ENCODE data around the gene BROX.
"Not testable (repeated sequence)": the region's sequence is repeated elsewhere in the genome, so short reads cannot be mapped to it uniquely, and the experiment has no call there.

Gene BROX, protein sequence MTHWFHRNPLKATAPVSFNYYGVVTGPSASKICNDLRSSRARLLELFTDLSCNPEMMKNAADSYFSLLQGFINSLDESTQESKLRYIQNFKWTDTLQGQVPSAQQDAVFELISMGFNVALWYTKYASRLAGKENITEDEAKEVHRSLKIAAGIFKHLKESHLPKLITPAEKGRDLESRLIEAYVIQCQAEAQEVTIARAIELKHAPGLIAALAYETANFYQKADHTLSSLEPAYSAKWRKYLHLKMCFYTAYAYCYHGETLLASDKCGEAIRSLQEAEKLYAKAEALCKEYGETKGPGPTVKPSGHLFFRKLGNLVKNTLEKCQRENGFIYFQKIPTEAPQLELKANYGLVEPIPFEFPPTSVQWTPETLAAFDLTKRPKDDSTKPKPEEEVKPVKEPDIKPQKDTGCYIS

DNA sequence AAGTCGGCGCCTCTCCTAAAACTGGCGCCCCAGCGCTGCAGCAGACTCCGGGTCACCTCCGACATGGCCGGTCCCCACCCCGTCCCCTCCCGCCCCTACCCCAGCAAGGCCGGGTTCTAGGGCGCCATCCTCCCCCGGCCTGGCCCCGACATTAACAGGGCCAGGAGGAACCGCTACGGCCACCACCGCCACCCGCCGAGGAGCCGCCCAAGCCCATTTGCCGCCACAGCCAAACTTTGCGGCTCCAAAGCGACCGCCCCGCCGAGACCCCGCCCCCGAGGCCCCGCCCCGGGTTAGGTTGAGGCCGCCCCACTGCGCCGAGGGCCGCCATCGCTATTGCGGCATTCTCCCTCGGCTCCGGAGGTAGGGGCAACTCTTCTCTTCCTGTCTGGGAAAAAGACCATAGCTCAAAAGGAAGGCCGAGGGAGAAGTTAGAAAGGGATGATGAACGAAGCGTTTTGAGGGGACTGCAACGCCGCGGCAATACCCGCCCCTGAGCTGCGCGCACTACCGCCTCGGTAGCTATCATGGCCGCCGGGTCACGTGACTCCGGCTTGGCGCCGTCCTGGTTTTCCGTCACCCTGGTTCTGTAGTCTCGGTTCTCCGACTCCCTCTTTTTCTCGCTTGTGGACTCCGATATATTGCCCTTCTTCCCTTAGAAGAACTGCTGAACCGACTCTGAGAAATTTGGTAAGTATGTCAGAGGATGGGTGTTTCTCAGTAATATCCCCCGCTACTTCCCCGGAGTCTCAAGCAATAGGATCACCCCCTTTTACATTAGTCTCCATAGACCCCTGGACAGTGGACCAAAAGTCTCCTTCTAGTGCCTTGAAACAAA lies at the start of gene BROX, which contains the start of gene AIDA:
BROX (plus strand) TSS at position 312 of the 838 bp plus-strand sequence. CDS start 3,136 bp downstream, outside the sequence.
AIDA (minus strand) TSS at position 239 of the 838 bp plus-strand sequence; CDS start at position 65, 174 bp downstream.
- DNase-seq (ENCODE audit: low read depth): peak; percentile 94

DNA sequence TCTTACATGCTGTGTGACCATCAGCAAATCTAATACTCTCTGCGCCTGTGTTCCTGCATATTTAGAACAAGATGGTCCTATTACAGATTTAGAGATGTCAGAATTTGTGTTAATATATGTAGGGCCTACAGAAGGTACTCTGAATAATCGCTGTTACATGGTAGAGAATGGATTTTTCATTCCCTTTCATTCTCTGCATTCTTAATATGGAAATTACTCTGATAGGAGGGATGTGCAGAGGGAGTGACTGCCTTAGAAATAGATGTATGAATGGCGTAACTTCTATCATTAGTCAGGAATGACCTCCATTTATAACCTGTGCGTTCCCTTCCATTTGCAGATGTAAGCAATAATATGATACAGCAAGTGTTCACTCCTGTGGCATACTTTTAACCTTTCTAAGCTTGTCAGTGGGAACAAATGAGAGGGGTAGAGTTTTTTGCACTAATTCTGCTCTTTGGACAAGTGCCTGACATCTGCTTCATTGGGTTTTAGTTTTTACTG lies 48.9 kb upstream of the BROX start:
- DNase-seq (ENCODE audit: low read depth): no peak

DNA sequence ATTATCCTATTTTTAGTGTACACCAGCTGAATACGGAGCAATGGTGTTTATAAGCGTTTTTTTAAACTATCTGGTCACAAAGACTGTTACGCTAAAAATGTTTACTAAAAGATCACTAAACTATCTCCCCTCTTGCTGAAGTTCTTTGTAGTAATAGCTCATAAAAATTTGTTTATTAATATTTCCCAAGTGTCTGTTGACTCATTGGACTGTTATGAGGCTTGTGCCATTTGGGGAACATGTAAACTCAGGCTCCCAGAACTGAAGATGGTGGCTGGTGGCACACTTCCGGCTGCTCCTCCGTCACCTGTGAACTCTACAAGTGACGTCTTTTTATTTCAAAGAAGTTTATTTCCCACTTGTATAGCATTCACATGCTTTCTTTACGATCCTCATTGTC lies 46.4 kb upstream of the BROX start:
- DNase-seq (ENCODE audit: low read depth): no peak

DNA sequence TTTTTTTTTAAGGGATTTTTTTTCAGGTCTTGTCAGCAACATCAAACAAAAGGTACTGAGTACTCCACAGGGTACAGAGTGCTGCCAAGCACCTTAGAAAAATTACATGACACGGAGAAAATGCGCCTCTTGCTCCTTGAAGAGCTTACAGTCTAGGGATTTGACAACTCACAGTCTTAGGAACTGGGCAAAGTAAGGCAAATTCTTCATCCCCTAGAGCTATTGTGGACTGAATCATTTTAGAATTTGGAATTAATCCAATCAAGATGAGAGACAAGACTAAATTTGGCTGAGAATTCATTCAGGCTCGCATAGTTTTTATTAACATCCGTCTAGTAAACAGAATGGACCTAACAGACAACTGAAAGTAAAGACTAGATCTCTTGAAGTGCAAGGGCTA lies 44.2 kb upstream of the BROX start:
- DNase-seq (ENCODE audit: low read depth): not testable (repeated sequence)

DNA sequence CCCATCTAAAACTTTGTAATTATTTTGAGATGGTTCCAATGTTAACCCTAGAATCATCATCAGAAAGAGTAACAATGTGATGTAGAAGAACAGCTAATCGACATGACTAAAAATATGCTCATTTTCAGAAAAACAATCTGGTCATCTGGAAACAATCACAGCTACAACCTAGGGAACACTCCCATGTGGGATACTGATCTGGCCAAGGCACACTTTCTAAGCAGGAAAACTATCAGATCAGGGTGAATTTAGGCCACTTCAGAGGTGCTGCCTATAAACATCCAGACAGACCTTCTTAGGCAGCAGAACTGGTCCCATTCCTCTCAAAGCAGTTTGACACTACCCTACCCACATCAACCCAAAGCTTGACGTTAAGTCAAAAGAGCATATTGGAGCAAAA lies 43.3 kb upstream of the BROX start:
- not testable (repeated sequence) for DNase-seq (ENCODE audit: low read depth)

DNA sequence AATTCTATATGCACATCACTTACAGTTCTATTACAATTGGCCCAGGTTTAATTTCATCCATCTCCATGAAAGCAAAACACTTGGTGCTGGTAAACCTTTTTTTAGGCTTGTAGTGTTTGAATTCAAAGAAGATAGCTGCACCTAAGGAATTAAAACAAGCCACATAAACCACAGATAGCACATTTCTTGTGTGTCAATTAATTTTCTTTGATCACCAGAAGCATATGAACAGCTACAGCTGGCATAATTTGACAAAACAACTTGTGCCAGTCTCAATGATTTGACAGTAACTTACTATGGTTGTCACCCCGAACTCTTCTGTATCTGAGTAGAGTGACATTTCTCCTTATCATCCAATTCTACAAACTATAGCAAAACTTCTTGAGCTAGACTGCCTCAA lies 42.3 kb upstream of the BROX start:
- no peak for DNase-seq (ENCODE audit: low read depth)

DNA sequence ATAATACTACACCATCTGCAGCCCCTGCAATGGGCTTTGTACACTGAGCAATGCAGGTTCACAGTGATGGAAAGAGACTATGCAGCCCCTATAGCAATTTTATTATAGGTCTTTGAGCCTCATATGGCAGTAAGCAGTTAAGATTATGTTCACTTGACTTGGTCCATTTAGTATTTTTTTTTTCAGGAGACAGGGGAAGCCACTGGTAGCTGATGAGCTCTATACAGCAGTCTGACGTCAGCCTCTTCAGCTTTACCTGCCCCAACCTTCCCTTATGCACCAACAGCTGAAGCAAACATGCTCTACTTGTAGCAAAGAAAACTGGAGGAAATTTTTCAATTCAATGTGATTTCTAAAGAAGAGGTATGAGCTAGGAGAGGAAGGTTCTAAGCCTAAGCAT lies 32.3 kb upstream of the BROX start:
- no peak for DNase-seq (ENCODE audit: low read depth)

DNA sequence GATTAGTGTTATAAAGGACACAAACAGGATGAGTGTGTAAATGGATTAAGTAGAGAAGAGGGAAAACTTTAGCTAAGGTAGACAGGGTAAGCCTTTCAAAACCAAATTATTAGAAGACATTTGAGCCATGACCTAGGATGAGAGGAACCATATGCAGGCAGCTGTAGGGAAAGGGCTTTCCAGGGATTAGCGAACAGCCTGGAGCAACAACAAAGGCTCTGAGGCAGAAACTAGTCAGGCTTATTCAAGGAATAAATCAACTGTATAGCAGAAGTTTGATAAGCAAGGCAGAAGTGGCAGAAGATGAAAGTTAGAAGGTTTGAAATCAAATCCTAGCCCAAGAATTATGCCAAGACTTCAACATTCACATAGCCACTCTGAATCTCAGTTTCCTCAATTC lies 21.3 kb upstream of the BROX start:
- DNase-seq (ENCODE audit: low read depth): no peak

DNA sequence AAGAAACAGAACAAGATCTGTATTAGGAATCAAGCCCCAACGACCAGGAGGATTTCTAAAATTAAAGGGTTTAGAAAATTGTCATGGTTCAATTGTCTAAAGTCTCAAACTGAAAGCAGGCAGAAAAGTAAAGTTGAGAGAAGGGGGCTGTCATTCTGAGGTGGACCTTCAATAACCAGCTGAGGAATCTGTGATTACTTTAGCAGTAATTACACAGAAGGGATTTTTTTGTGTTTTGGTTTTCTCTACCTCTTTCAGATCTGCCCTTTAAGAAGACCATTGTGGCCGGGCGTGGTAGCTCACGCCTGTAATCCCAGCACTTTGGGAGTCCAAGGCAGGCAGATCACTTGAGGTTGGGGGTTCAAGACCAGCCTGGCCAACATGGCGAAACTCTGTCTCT lies 17.4 kb upstream of the BROX start:
- no peak for DNase-seq (ENCODE audit: low read depth)

DNA sequence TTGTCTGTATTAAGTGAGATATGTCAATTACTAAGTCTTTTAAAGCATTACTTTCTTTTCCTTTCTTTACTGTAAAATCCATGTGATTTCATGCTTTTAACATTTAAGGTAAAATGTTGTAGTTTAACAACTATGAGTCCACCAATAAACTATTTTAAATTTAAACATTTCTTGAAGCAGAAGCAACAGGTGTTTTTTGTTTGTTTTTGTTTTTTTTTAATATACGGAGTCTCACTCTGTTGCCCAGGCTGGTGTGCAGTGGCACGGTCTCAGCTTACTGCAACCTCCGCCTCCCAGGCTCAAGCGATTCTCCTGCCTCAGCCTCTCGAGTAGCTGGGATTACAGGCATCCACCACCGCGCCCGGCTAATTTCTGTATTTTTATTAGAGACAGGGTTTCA lies 15.6 kb upstream of the BROX start:
- DNase-seq (ENCODE audit: low read depth): no peak

DNA sequence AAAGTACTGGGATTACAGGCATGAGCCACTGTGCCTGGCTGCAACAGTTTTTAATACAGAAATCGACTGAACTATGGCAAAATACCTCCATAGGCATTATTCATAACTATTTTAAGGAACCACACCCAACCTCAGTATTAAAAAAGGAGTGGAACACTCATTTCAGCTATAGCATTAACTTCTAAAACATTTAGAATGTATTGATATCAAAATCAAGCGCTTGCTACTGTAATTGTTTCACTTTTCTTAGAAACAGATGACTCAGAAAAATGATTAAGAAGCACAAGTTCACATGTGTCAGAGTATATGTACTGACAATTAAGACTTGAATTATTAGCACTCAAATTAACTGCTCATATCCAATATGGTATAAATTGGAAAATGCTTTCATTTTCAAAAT lies 15.2 kb upstream of the BROX start:
- DNase-seq (ENCODE audit: low read depth): no peak

DNA sequence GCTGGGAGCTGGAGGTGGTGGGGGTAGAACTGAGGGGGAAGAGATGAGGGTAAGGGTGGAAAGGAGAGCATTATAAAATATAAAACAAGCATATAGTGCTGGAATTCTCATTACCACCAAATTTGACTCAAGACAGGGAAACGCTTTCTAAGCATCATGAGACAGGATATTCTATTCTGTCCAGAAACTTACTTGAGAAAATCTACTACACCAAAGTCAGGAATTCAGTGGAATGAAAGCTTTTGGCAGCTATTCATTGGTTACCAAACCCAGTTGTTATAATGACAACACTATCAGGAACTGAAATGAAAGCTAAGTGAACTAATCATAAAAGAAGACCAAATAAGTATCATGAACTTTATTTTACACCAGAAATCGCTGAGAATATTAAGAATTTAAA lies 14.5 kb upstream of the BROX start:
- no peak for DNase-seq (ENCODE audit: low read depth)

DNA sequence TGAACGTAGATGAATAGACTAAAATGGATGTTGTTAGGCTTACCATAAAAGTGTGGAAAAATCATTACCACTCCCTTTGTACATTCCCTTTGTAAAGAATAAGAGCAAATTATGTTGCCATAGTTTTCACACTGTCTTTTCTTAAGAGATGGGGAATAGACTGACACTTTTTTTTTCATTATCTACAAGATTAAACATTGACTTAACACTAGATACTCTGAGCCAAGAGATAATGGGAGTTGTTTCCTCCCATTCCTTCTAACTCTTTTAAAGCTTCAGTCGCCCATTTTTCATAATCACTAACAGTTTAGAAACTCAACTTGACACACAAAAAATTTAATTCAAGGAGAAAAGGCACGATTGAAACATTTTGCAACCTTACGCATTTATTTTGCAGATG lies 10.2 kb upstream of the BROX start:
- no peak for DNase-seq (ENCODE audit: low read depth)

DNA sequence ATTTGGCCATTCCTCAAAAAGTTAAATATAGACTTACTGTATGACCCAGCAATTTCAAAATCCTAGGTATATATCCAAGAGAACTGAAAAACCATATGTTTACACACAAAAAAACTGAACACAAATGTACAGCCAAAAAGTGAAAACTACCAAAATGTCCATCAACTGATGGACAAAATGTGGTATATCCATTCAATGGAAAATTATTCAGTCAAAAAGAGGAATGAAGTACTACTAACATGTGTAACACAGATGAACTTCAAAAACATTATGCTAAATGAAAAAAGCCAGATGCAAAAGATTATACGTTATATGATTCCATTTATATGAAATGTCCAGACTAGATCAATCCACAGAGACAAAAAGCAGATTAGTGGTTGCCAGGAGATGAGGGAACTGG lies 8.1 kb upstream of the BROX start:
- DNase-seq (ENCODE audit: low read depth): no peak

DNA sequence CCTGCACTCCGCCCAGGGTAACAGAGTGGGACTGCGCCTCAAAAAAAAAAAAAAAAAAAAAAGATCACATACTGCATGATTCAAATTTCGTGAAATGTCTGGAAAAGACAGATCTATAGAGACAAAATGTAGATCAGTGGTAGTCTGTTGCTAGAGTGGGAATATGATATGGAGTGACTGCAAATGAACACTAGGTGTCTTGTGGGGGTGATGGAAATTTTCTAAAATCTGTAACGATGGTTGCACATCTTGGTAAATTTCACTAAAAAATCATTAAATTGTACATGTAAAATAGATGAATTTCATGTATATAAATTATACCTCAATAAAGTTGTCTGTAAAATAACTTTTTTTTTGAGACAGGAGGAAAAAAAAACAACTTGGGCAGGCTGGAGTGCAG lies 5.5 kb upstream of the BROX start:
- DNase-seq (ENCODE audit: low read depth): no peak

DNA sequence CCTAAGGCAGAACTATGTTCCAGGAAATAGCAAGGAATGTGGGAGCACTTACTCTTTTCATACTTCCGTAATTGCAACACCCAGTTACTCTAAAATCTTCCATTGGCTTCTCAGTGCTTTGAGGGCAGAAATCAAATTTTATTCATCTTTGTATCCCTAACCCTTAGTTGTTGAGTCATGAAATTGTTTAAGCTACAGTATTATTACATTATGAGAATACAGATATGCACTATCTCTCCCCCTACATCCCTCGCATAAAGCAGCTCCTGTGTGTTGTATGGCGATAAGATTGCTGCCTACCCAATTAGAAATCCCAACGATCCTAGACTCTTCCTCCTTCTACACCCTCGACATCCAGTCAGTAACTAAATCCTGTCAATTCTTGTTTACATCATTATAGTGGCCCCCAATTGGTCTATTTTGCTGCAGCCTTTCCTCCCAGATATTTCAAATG lies 2.6 kb upstream of the BROX start:
- no peak for DNase-seq (ENCODE audit: low read depth)

DNA sequence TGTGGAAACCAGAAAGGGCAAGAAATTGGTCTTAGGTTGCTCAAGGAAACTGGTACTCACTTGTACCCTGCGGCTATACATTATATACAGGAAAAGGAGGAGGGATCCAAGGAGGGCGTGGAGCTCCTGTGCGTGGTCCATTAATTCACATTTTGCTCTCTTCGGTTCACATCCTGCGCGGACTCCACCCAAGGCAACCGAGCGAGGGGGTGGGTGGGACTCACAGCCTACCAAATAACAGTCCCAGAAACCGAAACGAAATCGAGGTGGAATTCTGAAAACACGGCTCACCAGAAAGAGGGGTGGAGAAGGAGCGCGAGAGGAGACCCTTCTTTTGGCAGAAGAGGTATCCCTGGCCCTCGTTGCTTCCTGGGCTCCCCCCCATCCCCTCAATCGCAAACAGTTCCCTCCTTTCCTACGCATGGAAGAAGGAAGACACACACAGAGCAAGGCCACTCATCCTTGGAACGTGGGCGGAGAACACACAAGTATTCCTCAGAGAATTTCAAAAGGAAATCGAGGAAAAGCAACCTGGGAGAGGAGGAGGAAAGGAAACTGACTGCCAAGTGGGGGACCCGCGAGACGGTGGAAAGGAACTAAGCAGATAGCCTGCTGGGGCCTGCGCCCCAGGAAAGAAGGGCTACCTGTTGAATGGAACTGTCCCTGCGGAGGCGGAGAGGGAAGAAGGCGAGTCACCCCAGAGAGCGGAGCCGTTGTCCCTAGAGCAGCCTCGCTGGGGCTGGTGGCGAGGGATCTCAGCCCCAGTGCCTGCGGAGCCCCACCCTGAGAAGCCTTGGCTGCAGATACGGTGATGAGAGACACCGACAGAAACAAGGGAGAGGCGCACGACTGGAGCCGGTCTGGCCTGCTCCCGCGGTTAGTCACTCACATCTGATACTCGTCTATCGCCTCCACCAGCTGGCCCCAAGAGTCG lies 778 bp upstream of the BROX start:
- DNase-seq (ENCODE audit: low read depth): peak; percentile 46

DNA sequence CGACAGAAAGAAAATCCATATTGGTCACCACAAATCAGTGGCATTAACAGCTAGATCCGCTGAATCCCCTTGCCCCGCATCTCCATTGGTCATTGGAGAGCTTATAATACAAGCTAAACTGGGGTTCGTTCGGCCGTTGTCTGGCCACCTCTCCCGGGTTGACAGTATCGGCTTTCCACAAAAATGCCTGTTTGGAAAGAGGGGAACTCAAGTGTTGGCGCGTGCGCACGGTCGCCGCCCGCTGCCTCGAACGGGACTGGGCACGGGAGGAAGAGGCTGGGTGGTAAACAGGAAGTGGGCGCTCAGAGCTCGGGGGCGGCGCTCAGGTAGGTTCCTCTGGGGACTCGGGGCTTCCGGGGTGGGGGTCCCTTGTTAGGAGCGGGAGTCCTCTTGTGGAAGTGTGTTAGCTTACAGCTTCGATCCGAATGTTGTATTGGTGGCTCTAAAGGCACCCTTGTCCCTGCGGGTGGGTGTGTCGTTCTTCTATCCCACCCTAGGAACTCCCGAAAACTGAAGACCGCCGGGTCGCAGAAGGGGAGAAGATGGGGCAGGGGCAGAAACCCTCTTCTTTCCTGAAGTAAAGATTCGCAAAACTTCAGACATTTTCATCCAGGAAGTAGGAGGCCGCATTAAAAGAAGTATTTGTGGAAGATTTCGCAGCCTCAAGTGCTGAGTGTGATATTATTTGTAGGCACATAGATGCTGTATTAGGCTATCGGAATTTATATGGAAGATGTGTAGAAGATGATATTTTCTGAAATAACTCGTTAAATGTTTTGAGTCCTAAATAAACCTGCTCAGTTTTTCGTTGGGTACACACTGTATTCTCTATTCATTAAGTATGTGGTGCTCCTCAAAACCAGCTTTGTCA lies 962 bp downstream of the BROX start:
- peak; percentile 88 for DNase-seq (ENCODE audit: low read depth)

DNA sequence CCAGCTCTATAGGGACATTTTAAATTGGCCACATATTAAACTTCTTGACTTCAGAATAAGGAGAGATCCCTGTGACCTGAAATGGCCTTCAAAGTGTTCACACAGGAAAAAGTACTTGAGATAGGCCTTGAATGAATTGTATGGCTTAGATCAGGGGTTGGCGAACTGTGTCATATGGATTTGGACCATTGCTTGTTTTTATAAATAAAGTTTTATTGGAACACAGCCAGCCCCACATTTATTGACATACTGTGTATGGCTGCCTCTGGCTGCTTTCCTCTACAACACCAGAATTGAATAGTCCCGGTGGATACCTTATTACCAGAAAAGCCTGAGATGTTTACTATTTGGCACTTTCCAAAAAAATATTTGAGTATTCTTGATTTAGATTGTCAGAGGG lies 4.0 kb downstream of the BROX start:
- DNase-seq (ENCODE audit: low read depth): no peak

DNA sequence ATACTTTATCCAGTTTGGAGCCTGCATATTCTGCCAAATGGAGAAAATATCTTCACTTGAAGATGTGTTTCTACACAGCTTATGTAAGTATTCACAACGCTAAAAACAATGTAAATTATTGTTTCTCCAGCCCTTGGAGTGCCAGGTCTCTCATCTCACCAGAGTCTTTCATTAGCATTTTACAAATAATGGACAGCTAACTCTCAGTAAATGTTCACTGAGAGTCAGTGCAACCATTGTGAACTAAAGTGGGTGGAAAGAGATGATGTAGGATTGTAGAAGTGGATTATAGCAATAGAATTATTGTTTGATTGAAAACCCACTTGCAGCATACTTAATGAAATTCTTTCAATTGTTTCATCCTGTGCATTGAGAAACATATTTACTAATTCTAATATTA lies 16.4 kb downstream of the BROX start:
- no peak for DNase-seq (ENCODE audit: low read depth)

DNA sequence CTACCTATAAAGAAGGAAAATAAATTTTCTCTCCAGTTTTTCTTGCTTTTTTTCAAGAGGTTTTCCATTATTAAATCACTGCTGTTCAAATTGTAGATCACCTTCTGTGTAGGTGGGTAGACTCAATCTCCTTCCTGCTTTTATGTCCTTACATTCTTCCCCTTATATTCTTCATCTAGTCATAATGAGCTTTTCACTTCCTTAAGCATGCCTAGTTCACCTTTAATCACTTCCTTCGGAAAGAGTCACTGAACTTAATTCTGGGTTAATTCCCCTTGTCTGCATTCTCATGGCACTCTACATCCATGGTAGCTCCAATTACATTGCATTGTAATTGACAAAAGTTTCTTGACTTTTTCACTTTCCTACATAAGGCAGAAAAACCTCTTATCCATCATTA lies 18.5 kb downstream of the BROX start:
- DNase-seq (ENCODE audit: low read depth): no peak

Data from stimulated activated CD8-positive, alpha-beta memory T cell treated with anti-CD3 and anti-CD28 coated beads, Interleukin-12 subunit alpha, Interleukin-12 subunit beta, amount 100 ng/mL, for 4 hours (primary cell).